Liver (tissue), 9 donors: ENCODE results near the gene ITGA6. TPM values are rescaled to one million over a fixed set of nuclear protein-coding genes. Genes with fewer than 3 reads are reported as not detected.

Experiments
- DNase-seq: peaks from one replicate; pipeline ENCODE4 v3.0.0-alpha.2; 2017; ENCODE audit warnings: low spot score
- H3K27ac ChIP-seq, 2 donors: one replicate each; pipeline ENCODE4 v1.7.0; 2013; ENCODE audit warnings: inconsistent platforms in 2 of 2, low read length in 2 of 2, control low read depth in 1 of 2, low read depth in 1 of 2, mild to moderate bottlenecking in 1 of 2
- H3K27me3 ChIP-seq, 4 donors: one replicate each; pipeline versions ENCODE4 v1.6.1 to v1.7.0; 2013; ENCODE audit warnings: low read length in 3 of 4, inconsistent platforms in 1 of 4, mild to moderate bottlenecking in 1 of 4, moderate library complexity in 1 of 4; ENCODE audit not compliant: control insufficient read depth in 4 of 4, insufficient read depth in 4 of 4
- H3K36me3 ChIP-seq, 4 donors: one replicate each; pipeline versions ENCODE4 v1.6.1 to v1.7.0; 2013; ENCODE audit warnings: low read length in 3 of 4, mild to moderate bottlenecking in 3 of 4, low read depth in 1 of 4, moderate library complexity in 1 of 4; ENCODE audit not compliant: control insufficient read depth in 4 of 4, insufficient read depth in 3 of 4
- H3K4me1 ChIP-seq, 4 donors: one replicate each; pipeline versions ENCODE4 v1.6.1 to v1.7.0; 2013; ENCODE audit warnings: low read length in 3 of 4, mild to moderate bottlenecking in 3 of 4, moderate library complexity in 1 of 4; ENCODE audit not compliant: control insufficient read depth in 4 of 4, insufficient read depth in 4 of 4
- H3K4me3 ChIP-seq, 3 donors: one replicate each; pipeline versions ENCODE4 v1.6.1 to v1.7.0; 2013; ENCODE audit warnings: low read length in 3 of 3, control low read depth in 1 of 3, low read depth in 1 of 3, mild to moderate bottlenecking in 1 of 3
- H3K9ac ChIP-seq, 2 donors: one replicate each; pipeline ENCODE4 v1.7.0; 2013; ENCODE audit warnings: low read length in 2 of 2, mild to moderate bottlenecking in 2 of 2, moderate library complexity in 2 of 2, control low read depth in 1 of 2, low read depth in 1 of 2
- H3K9me3 ChIP-seq, 4 donors: one replicate each; pipeline versions ENCODE4 v1.6.1 to v1.7.0; 2013; ENCODE audit warnings: low read length in 3 of 4; ENCODE audit not compliant: control insufficient read depth in 4 of 4
- EGR1 ChIP-seq, 2 donors: IDR thresholded peaks; 2 replicates each; pipeline ENCODE4 v1.6.1; 2016 to 2018; ENCODE audit warnings: antibody characterized with exemption in 2 of 2, low read depth in 2 of 2
- FOXA1 ChIP-seq: IDR thresholded peaks from 2 replicates; pipeline ENCODE4 v1.6.1; 2016; ENCODE audit warnings: antibody characterized with exemption
- FOXA2 ChIP-seq: IDR thresholded peaks from 2 replicates; pipeline ENCODE4 v1.6.1; 2016; ENCODE audit warnings: antibody characterized with exemption
- GABPA ChIP-seq, 2 donors: IDR thresholded peaks in 1 of 2; conservative IDR thresholded peaks in 1 of 2; 2 replicates each; pipeline ENCODE4 v1.6.1; 2016; ENCODE audit warnings: antibody characterized with exemption in 2 of 2, mild to moderate bottlenecking in 1 of 2, moderate library complexity in 1 of 2
- HNF4A ChIP-seq, 2 donors: conservative IDR thresholded peaks; 2 replicates each; pipeline ENCODE4 v1.6.1; 2016; ENCODE audit warnings: antibody characterized with exemption in 2 of 2, mild to moderate bottlenecking in 2 of 2
- HNF4G ChIP-seq: IDR thresholded peaks from 2 replicates; pipeline ENCODE4 v1.6.1; 2016; ENCODE audit warnings: antibody characterized with exemption
- JUND ChIP-seq, 2 donors: IDR thresholded peaks; 2 replicates each; pipeline ENCODE4 v1.6.1; 2016; ENCODE audit warnings: antibody characterized with exemption in 2 of 2
- NR2F2 ChIP-seq: IDR thresholded peaks from 2 replicates; pipeline ENCODE4 v1.6.1; 2016; ENCODE audit warnings: antibody characterized with exemption
- RXRA ChIP-seq, 2 donors: IDR thresholded peaks; 2 replicates each; pipeline ENCODE4 v1.6.1; 2017 to 2018; ENCODE audit warnings: antibody characterized with exemption in 2 of 2, mild to moderate bottlenecking in 1 of 2
- SP1 ChIP-seq: IDR thresholded peaks from 2 replicates; pipeline ENCODE4 v1.6.1; 2018; ENCODE audit warnings: antibody characterized with exemption, mild to moderate bottlenecking
- TAF1 ChIP-seq: conservative IDR thresholded peaks from 2 replicates; pipeline ENCODE4 v1.6.1; 2016; ENCODE audit warnings: antibody characterized with exemption, mild to moderate bottlenecking
- YY1 ChIP-seq: IDR thresholded peaks from 2 replicates; pipeline ENCODE4 v1.6.1; 2016; ENCODE audit warnings: antibody characterized with exemption, mild to moderate bottlenecking
- WGBS: extraction: QIAGEN DNeasy Blood & Tissue Kit; methylation state at CpG from one replicate; pipeline ENCODE4 v1.1.7; 2013; 5-methylcytosine and 5-hydroxymethylcytosine counted together
- polyA plus RNA-seq, 2 donors: library from polyadenylated mRNA; stranded (reverse) in 1 of 2; unstranded in 1 of 2; fragments of 200-250 nt in 1 of 2; fragments of >200 nt in 1 of 2; fragmentation: Nextera tagmentation in 1 of 2; extraction: Ambion mirVana in 1 of 2; gene quantifications; one replicate each; pipeline versions ENCODE4 v1.2.1 to v1.2.3, GENCODE V29; 2013 to 2015
- total RNA-seq, 2 donors: library from RNA; depleted of rRNA; stranded (reverse); fragments of >200 nt; gene quantifications; one replicate each; pipeline ENCODE4 v1.2.3, GENCODE V29; 2014
- TF ChIP-seq, protein P1 (sequence below): IDR thresholded peaks from 2 replicates; pipeline ENCODE4 v1.6.1; 2016; ENCODE audit warnings: antibody characterized with exemption
- TF ChIP-seq, protein P2 (sequence below): IDR thresholded peaks from 2 replicates; pipeline ENCODE4 v1.6.1; 2016; ENCODE audit warnings: antibody characterized with exemption
- TF ChIP-seq, protein P3 (sequence below): IDR thresholded peaks from 2 replicates; pipeline ENCODE4 v1.6.1; 2016; ENCODE audit warnings: antibody characterized with exemption
- TF ChIP-seq, protein P4 (sequence below): fragments of 150-350 bp; IDR thresholded peaks from 2 replicates; pipeline ENCODE4 v1.5.1; 2017; ENCODE audit warnings: improper control_type of control experiment, low read depth, low read length; ENCODE audit not compliant: missing input control
- TF ChIP-seq, protein P5 (sequence below): IDR thresholded peaks from 2 replicates; pipeline ENCODE4 v1.6.1; 2016; ENCODE audit warnings: antibody characterized with exemption, mild to moderate bottlenecking
- donor health status: healthy.
- donor health status: healthy.
- donor health status: healthy.
- donor health status: healthy.
- donor health status: healthy.

The ITGA6 gene
- total and polyA plus RNA-seq, 4 donors: 5.8 to 21.6 (median 11.4) TPM

DNA sequence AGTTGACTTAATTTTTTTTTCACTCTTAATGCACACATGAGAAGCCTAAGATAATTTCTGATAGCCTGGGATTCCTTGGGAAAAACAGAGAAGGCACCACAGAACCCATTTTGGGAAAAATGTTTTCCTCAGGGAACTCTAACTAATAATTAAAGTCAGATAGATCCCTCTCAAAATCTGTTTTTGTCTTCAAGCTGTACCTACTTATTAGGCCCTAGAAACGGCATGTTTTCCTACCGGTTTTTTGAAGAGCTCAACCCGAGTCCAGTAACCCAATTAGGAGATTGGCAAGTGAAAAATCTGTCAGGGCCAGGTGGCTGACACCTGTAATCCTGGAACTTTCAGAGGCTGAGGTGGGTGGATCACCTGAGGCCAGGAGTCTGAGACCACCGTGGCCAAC lies 112.4 kb downstream of the ITGA6 start (continued):
- TF ChIP-seq, protein P1, sequence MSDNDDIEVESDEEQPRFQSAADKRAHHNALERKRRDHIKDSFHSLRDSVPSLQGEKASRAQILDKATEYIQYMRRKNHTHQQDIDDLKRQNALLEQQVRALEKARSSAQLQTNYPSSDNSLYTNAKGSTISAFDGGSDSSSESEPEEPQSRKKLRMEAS: no peak
- TF ChIP-seq YY1: no peak
- TF ChIP-seq EGR1 (IDR thresholded peaks at IDR 0.05; ENCODE audit: low read depth in 2 of 2): no peak
- no peak for TF ChIP-seq SP1
- no peak for TF ChIP-seq FOXA2
- no peak for TF ChIP-seq RXRA (IDR thresholded peaks at IDR 0.05)
- TF ChIP-seq, protein P2, sequence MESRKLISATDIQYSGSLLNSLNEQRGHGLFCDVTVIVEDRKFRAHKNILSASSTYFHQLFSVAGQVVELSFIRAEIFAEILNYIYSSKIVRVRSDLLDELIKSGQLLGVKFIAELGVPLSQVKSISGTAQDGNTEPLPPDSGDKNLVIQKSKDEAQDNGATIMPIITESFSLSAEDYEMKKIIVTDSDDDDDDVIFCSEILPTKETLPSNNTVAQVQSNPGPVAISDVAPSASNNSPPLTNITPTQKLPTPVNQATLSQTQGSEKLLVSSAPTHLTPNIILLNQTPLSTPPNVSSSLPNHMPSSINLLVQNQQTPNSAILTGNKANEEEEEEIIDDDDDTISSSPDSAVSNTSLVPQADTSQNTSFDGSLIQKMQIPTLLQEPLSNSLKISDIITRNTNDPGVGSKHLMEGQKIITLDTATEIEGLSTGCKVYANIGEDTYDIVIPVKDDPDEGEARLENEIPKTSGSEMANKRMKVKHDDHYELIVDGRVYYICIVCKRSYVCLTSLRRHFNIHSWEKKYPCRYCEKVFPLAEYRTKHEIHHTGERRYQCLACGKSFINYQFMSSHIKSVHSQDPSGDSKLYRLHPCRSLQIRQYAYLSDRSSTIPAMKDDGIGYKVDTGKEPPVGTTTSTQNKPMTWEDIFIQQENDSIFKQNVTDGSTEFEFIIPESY: no peak
- TF ChIP-seq FOXA1: no peak
- TF ChIP-seq, protein P3, sequence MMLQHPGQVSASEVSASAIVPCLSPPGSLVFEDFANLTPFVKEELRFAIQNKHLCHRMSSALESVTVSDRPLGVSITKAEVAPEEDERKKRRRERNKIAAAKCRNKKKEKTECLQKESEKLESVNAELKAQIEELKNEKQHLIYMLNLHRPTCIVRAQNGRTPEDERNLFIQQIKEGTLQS: no peak

DNA sequence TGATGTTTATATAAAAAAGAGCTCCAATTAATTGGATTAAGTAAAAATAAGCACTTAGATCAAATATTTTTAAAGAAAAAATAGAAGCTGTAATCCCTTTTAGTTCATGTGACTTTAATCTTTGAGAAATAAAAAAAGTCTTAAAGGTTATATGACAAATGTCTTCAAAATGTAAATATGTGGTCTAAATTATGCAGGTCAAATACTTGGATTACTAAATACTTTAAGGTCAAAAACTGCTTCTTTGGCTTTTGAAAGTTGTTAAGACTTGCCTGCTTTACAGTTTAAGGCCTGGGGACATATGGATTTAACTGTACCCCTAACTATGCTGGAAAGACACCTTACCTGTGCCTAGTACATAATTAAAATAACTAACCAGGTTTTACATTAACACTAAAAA lies 113.0 kb downstream of the ITGA6 start:
- DNase-seq: no peak
- Histone ChIP-seq H3K27me3 (no peaks in the 10 kb centered on the region), H3K36me3 (no peaks in the 10 kb centered on the region), H3K4me1 (no peaks in the 10 kb centered on the region), H3K9me3 (peaks cover 0 to 5% (median 1%) of the 10 kb centered on the region in 4 donors), H3K4me3 (no peak overlapping the region), H3K27ac (no peak overlapping the region), H3K9ac (no peak overlapping the region)
- TF ChIP-seq SP1 (no peak), HNF4G (no peak), FOXA1 (no peak), HNF4A (conservative IDR thresholded peaks at IDR 0.05) (no peak), GABPA (IDR thresholded peaks at IDR 0.05 in 1 of 2, conservative IDR thresholded peaks at IDR 0.05 in 1 of 2) (no peak), TAF1 (no peak), JUND (IDR thresholded peaks at IDR 0.05) (no peak)
- TF ChIP-seq, protein P4, sequence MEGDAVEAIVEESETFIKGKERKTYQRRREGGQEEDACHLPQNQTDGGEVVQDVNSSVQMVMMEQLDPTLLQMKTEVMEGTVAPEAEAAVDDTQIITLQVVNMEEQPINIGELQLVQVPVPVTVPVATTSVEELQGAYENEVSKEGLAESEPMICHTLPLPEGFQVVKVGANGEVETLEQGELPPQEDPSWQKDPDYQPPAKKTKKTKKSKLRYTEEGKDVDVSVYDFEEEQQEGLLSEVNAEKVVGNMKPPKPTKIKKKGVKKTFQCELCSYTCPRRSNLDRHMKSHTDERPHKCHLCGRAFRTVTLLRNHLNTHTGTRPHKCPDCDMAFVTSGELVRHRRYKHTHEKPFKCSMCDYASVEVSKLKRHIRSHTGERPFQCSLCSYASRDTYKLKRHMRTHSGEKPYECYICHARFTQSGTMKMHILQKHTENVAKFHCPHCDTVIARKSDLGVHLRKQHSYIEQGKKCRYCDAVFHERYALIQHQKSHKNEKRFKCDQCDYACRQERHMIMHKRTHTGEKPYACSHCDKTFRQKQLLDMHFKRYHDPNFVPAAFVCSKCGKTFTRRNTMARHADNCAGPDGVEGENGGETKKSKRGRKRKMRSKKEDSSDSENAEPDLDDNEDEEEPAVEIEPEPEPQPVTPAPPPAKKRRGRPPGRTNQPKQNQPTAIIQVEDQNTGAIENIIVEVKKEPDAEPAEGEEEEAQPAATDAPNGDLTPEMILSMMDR: no peak
- TF ChIP-seq, protein P1: no peak

DNA sequence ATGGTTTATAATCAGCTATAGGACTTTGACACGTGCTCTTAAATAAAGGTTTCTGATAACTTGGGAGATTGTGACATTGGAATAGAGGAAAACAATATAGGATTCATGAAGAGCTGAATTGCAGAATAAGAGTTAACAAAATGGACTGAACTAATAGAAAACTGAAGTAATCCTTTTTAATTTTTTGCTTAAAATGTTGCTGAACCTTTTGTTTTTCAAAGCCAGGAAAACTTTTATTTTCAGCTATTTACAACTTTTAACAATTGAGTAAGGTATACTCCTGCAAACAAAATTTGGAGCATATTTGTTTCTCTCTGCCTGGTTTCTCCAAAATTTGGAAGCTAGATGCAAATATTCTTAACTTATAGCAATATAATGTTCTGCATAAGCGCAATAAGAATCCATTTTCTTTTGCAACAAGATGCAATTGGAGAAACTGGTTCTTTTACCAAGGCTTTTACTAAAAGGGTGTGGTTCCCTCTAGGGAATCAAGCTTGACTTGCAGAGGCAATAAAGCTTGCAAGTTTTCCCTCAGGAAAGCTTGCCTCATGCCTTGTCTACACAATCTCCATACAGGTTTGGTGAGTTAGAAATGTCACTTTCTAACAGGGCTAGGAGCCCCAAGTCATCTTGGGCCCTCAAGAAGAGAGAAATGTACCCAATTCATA lies 118.2 kb downstream of the ITGA6 start:
- no peak overlapping the region for H3K4me3 ChIP-seq
- no peak overlapping the region for H3K27ac ChIP-seq
- no peaks in the 10 kb centered on the region for H3K9me3 ChIP-seq
- H3K4me1 ChIP-seq: no peaks in the 10 kb centered on the region
- TF ChIP-seq, protein P3: no peak
- TF ChIP-seq, protein P2: no peak
- TF ChIP-seq JUND (IDR thresholded peaks at IDR 0.05) (no peak), HNF4G (no peak), RXRA (IDR thresholded peaks at IDR 0.05) (no peak), FOXA2 (no peak), NR2F2 (no peak)
- TF ChIP-seq, protein P5, sequence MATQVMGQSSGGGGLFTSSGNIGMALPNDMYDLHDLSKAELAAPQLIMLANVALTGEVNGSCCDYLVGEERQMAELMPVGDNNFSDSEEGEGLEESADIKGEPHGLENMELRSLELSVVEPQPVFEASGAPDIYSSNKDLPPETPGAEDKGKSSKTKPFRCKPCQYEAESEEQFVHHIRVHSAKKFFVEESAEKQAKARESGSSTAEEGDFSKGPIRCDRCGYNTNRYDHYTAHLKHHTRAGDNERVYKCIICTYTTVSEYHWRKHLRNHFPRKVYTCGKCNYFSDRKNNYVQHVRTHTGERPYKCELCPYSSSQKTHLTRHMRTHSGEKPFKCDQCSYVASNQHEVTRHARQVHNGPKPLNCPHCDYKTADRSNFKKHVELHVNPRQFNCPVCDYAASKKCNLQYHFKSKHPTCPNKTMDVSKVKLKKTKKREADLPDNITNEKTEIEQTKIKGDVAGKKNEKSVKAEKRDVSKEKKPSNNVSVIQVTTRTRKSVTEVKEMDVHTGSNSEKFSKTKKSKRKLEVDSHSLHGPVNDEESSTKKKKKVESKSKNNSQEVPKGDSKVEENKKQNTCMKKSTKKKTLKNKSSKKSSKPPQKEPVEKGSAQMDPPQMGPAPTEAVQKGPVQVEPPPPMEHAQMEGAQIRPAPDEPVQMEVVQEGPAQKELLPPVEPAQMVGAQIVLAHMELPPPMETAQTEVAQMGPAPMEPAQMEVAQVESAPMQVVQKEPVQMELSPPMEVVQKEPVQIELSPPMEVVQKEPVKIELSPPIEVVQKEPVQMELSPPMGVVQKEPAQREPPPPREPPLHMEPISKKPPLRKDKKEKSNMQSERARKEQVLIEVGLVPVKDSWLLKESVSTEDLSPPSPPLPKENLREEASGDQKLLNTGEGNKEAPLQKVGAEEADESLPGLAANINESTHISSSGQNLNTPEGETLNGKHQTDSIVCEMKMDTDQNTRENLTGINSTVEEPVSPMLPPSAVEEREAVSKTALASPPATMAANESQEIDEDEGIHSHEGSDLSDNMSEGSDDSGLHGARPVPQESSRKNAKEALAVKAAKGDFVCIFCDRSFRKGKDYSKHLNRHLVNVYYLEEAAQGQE: no peak
- TF ChIP-seq, protein P1: no peak
- no peaks in the 10 kb centered on the region for H3K36me3 ChIP-seq
- no peak overlapping the region for H3K9ac ChIP-seq
- no peaks in the 10 kb centered on the region for H3K27me3 ChIP-seq
- WGBS: 90% methylated on average over 2 of the region's 2 CpGs
- no peak for DNase-seq
